ENCODE results near the gene CA14.

GRCh38 chr1:150293433-150294253 lies 36.1 kb downstream of the CA14 start, which contains the start of gene MRPS21:
- TF ChIP-seq CTCF (IDR thresholded peaks at IDR 0.05) (no peak), POLR2AphosphoS5 (IDR thresholded peaks at IDR 0.05; ENCODE audit: low read depth, low read length) (peak; percentile 99), TCF7L2 (IDR thresholded peaks at IDR 0.05; ENCODE audit: low read depth, low read length) (no peak)

Measured in Panc1 (cell line).